Right lobe of liver (tissue), 6 donors: ENCODE measurements around the gene CFAP99. TPM values are rescaled to one million over a fixed set of nuclear protein-coding genes. Genes with fewer than 3 reads are reported as not detected.

Source experiments
- ATAC-seq, 4 donors: fragments of 200-7000 bp; cut with Tn5 transposase; one replicate each; pipeline ENCODE4 v1.9.1; 2020; ENCODE audit warnings: mild to moderate bottlenecking in 4 of 4, moderate library complexity in 4 of 4
- DNase-seq, 3 donors: peaks; one replicate each; pipeline ENCODE4 v3.0.0-alpha.2; 2020
- H3K27ac ChIP-seq, 3 donors: fragments of 200-600 bp; one replicate each; pipeline ENCODE4 v1.8.0; 2022
- H3K27me3 ChIP-seq, 2 donors: fragments of 200-600 bp; one replicate each; pipeline ENCODE4 v1.8.0; 2022
- H3K36me3 ChIP-seq, 4 donors: fragments of 200-600 bp; sonication (generic) in 1 of 4; one replicate each; pipeline versions ENCODE4 v1.5.1 to v1.8.0; 2017 to 2022; ENCODE audit warnings: control low read depth in 1 of 4
- H3K4me1 ChIP-seq, 4 donors: fragments of 200-600 bp; sonication (generic) in 1 of 4; one replicate each; pipeline versions ENCODE4 v1.5.1 to v1.8.0; 2017 to 2022; ENCODE audit warnings: control low read depth in 1 of 4
- H3K4me3 ChIP-seq, 3 donors: fragments of 200-600 bp; one replicate each; pipeline ENCODE4 v1.8.0; 2022
- H3K9me3 ChIP-seq, 4 donors: fragments of 200-600 bp; sonication (generic) in 1 of 4; one replicate each; pipeline versions ENCODE4 v1.5.1 to v1.8.0; 2017 to 2022; ENCODE audit warnings: control low read depth in 1 of 4
- CTCF ChIP-seq, 4 donors: fragments of 200-600 bp in 3 of 4; fragments of 450-650 bp in 1 of 4; IDR thresholded peaks; one replicate each; pipeline versions ENCODE4 v1.5.1 to v1.8.0; 2016 to 2022; ENCODE audit warnings: antibody characterized with exemption in 4 of 4, mild to moderate bottlenecking in 2 of 4
- POLR2A ChIP-seq: fragments of 450-650 bp; IDR thresholded peaks from one replicate; pipeline ENCODE4 v1.6.1; 2017; ENCODE audit warnings: antibody characterized with exemption, mild to moderate bottlenecking
- WGBS: methylation state at CpG from one replicate; pipeline ENCODE4 v1.1.6; 2018; ENCODE audit warnings: low coverage, low lambda C conversion rate; ENCODE audit not compliant: insufficient coverage; ENCODE audit errors: missing lambda C conversion rate; 5-methylcytosine and 5-hydroxymethylcytosine counted together
- intact Hi-C, 2 donors: fragments of 100-400 bp; cut with DNase I; formaldehyde crosslinking; loops; one replicate each; pipeline versions ENCODE4 v1.11.2 to v1.14.1; 2022
- total RNA-seq, 6 experiments: library from RNA; depleted of rRNA in 2 of 6; stranded (reverse); fragments of >200 nt in 2 of 6; fragmentation: NEBNext Ultra II Directional in 3 of 6; extraction: Animal tissue kit (Norgen Biotek cat#: 25700) in 3 of 6; gene quantifications; one replicate each; pipeline versions ENCODE4 v1.1.0 to v1.2.4, GENCODE V29; 2016 to 2023
- donor health status: DM: no; HTN: yes; CAD: no.
- donor health status: DM: no; HTN: no; CAD: no.
- donor health status: DM: no; HTN: no; CAD: no.
- donor health status: DM: no; HTN: yes; CAD: no.
- donor health status: DM: no; HTN: yes; CAD: no.

CFAP99 gene
- total RNA-seq, 6 experiments from 2014 or later: 0.25 to 0.86 (median 0.29) TPM; not detected in 1

- Histone ChIP-seq H3K36me3 (no peaks in the 10 kb centered on the region), H3K27ac (no peak overlapping the region), H3K9me3 (no peaks in the 10 kb centered on the region), H3K4me1 (peaks cover 0 to 6% (median 3%) of the 10 kb centered on the region in 4 donors), H3K27me3 (no peaks in the 10 kb centered on the region), H3K4me3 (no peak overlapping the region)
- peak in 1 of 3 donors; percentile 46 for DNase-seq
- 92% methylated on average over 13 of the region's 24 CpGs for WGBS
- ATAC-seq: no peak
- TF ChIP-seq POLR2A (no peak), CTCF (IDR thresholded peaks at IDR 0.05) (no peak)
- intact Hi-C loops: no loop called here
Observed at GRCh38 chr4:2457481-2458295, 38.9 kb downstream of the CFAP99 start.

- Histone ChIP-seq H3K4me3 (no peak overlapping the region), H3K27me3 (no peaks in the 10 kb centered on the region), H3K4me1 (peaks cover 0 to 6% (median 3%) of the 10 kb centered on the region in 4 donors), H3K27ac (no peak overlapping the region), H3K36me3 (no peaks in the 10 kb centered on the region), H3K9me3 (no peaks in the 10 kb centered on the region)
- no peak for TF ChIP-seq POLR2A
- no peak for TF ChIP-seq CTCF (IDR thresholded peaks at IDR 0.05)
- 80% methylated on average over 8 of the region's 38 CpGs for WGBS
- DNase-seq (peak in 1 of 3 donors; percentile 48), ATAC-seq (no peak)
- intact Hi-C loops: no loop called here
Observed at GRCh38 chr4:2458546-2459491, 40.1 kb downstream of the CFAP99 start.

DNA sequence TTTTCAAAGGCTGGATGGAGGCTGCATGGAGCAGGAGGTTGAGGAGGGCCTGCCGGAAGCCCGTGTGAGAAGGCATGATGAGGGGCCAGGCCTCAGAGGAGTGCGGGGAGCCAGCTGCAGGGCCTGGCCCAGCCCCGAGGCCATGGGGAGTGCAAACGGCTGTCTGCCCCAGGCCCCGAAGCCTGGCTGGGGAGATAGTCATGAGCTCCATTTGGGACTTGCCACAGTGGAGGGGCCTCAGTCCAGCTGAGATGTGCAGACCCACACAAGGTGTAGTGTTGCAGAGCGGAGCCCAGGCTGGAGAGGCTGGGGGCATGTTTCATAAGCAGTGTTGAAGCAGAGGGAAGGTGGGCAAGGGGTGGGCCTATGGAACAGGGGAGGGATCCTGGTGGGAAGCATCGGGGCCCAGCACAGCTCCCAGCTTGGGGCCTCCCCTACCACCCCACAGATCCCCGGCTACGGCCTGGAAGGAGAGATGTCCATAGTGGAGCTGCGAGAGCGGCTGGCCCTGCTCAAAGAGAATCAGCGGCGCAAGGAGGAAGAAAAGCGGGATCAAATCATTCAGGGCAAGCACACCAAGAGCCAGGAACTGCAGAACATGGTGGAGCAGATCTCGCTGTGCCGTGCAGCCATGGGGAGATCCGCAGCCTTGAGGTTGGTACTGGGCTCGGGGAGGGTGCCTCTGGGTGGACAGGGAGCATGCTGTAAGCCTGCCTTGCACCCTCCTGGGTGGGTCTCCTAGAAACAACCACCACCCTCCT lies 41.0 kb downstream of the CFAP99 start:
- Histone ChIP-seq H3K4me3 (no peak overlapping the region), H3K27me3 (no peaks in the 10 kb centered on the region), H3K4me1 (peaks cover 0 to 6% (median 3%) of the 10 kb centered on the region in 4 donors), H3K9me3 (no peaks in the 10 kb centered on the region), H3K27ac (no peak overlapping the region), H3K36me3 (no peaks in the 10 kb centered on the region)
- DNase-seq (peak in 1 of 3 donors; percentile 39), ATAC-seq (no peak)
- intact Hi-C loops: no loop called here
- TF ChIP-seq CTCF (IDR thresholded peaks at IDR 0.05) (no peak), POLR2A (no peak)
- 81% methylated on average over 4 of the region's 19 CpGs for WGBS

GRCh38 chr4:2461246-2461960 lies 42.6 kb downstream of the CFAP99 start:
- Histone ChIP-seq H3K4me3 (no peak overlapping the region), H3K36me3 (no peaks in the 10 kb centered on the region), H3K4me1 (peaks cover 0 to 6% (median 3%) of the 10 kb centered on the region in 4 donors), H3K9me3 (no peaks in the 10 kb centered on the region), H3K27me3 (no peaks in the 10 kb centered on the region), H3K27ac (no peak overlapping the region)
- TF ChIP-seq POLR2A: no peak
- TF ChIP-seq CTCF (IDR thresholded peaks at IDR 0.05): no peak
- DNase-seq: no peak
- no peak for ATAC-seq
- intact Hi-C loops: no loop called here
- WGBS: 100% methylated on average over 2 of the region's 15 CpGs
